GM12865 (cell line): ENCODE results near the gene CLIC2.
"Not testable (repeated sequence)": the region's sequence is repeated elsewhere in the genome, so short reads cannot be mapped to it uniquely, and the experiment has no call there.

Experiments used
- DNase-seq: peaks from one replicate; pipeline ENCODE4 v3.0.0; 2010; ENCODE audit warnings: low read depth
- H3K4me3 ChIP-seq: 2 replicates; pipeline ENCODE4 v1.5.1; 2011; ENCODE audit warnings: mild to moderate bottlenecking, low read depth, low read length, control low read depth
- CTCF ChIP-seq: IDR thresholded peaks from 2 replicates; pipeline ENCODE4 v1.5.1; 2011; ENCODE audit warnings: low read length, control low read depth, low read depth, inconsistent platforms; ENCODE audit not compliant: insufficient read depth; ENCODE audit errors: missing control alignments

CLIC2 gene

GRCh38 chrX:155329293-155329692, 5.1 kb downstream of the CLIC2 start:
- no peak for TF ChIP-seq CTCF
- no peak overlapping the region for H3K4me3 ChIP-seq
- no peak for DNase-seq

DNA sequence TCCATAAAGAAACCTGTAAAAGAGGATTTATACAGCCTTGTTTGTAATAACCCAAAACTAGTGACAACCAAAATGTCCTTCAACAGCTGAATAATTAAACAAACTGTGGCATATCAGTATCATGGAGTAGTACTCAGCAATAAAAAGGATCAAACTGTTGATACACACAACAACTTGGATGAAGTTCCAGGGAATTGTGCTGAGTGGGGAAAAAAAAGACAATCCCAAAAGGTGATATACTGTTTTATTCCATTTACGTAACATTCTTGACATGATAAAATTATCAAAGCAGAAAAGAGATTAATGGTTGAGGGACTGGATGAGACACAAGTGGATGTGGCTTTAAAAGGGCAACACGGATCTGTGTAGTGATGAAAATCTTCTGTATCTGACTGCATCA, 7.8 kb downstream of the CLIC2 start:
- DNase-seq: no peak
- TF ChIP-seq CTCF: no peak
- H3K4me3 ChIP-seq: no peak overlapping the region

- no peak for TF ChIP-seq CTCF
Observed at GRCh38 chrX:155314260-155314659, 20.2 kb downstream of the CLIC2 start.

GRCh38 chrX:155313766-155314165, 20.6 kb downstream of the CLIC2 start:
- TF ChIP-seq CTCF: no peak
- H3K4me3 ChIP-seq: no peak overlapping the region
- DNase-seq: no peak

More at GRCh38 chrX:155314260-155314659, 20.2 kb downstream of the CLIC2 start:
- no peak overlapping the region for H3K4me3 ChIP-seq
- no peak for DNase-seq

- no peak for TF ChIP-seq CTCF
- DNase-seq: no peak
- H3K4me3 ChIP-seq: no peak overlapping the region
Observed at GRCh38 chrX:155293771-155294170, 40.6 kb downstream of the CLIC2 start.

DNA sequence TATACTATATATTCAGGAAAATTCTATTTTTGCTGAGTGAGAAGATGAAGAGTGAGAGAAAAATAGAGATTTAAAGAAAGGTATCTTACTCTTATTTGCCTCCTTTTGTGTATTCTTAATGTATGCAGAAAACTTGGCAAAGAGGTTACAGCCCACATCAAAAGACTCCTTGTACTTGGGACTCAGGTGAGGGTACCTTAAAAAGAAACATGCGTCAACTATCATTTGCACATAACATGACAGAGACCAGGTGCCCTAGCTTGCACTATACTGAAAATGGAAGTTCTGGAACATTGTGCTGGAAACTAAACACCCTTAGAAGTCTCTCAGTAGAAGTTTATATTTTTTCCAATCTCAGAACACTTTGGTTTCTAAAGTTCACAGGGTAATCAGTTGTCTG, 54.5 kb downstream of the CLIC2 start:
- no peak for DNase-seq
- no peak overlapping the region for H3K4me3 ChIP-seq
- no peak for TF ChIP-seq CTCF

DNA sequence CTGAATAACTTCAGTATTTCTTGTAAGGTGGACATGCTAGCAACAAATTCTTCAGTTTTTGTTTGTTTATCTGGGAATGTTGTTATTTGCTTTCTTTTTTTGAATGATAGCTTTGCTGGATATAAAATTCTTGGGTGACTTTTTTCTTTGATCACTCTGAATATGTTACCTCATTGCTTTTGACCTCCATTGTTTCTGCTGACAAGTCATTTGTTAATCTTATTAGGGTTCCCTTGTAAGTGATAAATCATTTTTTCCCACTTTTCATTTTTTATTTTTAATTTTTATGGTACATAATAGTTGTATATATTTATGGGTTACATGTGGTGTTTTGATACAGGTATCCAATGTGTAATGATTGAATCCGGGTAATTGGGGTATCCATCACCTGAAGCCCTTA, 63.4 kb downstream of the CLIC2 start:
- no peak for DNase-seq
- no peak overlapping the region for H3K4me3 ChIP-seq
- TF ChIP-seq CTCF: no peak

- H3K4me3 ChIP-seq, DNase-seq: not testable (repeated sequence)
Observed at GRCh38 chrX:155267995-155268394, 66.4 kb downstream of the CLIC2 start.
